Stimulated activated CD8-positive, alpha-beta memory T cell treated with anti-CD3 and anti-CD28 coated beads, Interleukin-7, amount 100 ng/mL, for 1 hour (primary cell): ENCODE results near the gene DUT.

Experiments
- DNase-seq, 2 donors: peaks; one replicate each; pipeline ENCODE4 v3.0.0-alpha.2; 2020; ENCODE audit warnings: low read depth in 2 of 2

DUT gene

GRCh38 chr15:48330105-48330785 lies 984 bp upstream of the DUT start:
- DNase-seq = no peak

GRCh38 chr15:48331796-48332641 lies 790 bp downstream of the DUT start:
- DNase-seq = peak; percentile 43 to 51

- no peak for DNase-seq
These were observed 1.4 kb downstream of the DUT start for GRCh38 chr15:48332642-48333034.

GRCh38 chr15:48333540-48333939 lies 2.3 kb downstream of the DUT start:
- DNase-seq = no peak

GRCh38 chr15:48334260-48334659 lies 3.0 kb downstream of the DUT start:
- no peak for DNase-seq

- no peak for DNase-seq
These were observed 5.7 kb downstream of the DUT start for GRCh38 chr15:48336940-48337339.

- DNase-seq = no peak
These were observed 6.4 kb downstream of the DUT start for GRCh38 chr15:48337607-48338006.

- no peak for DNase-seq
These were observed 8.9 kb downstream of the DUT start for GRCh38 chr15:48340111-48340510.

GRCh38 chr15:48343865-48344264 lies 12.6 kb downstream of the DUT start:
- no peak for DNase-seq

- DNase-seq = no peak
These were observed 14.3 kb downstream of the DUT start for GRCh38 chr15:48345516-48345915.

GRCh38 chr15:48352474-48353072 lies 21.3 kb downstream of the DUT start:
- peak in 1 of 2 donors; percentile 21 for DNase-seq

GRCh38 chr15:48354694-48355303 lies 23.6 kb downstream of the DUT start:
- no peak for DNase-seq

GRCh38 chr15:48355377-48355776 lies 24.1 kb downstream of the DUT start:
- DNase-seq = no peak

- no peak for DNase-seq
These were observed 27.3 kb downstream of the DUT start for GRCh38 chr15:48358229-48359152.

GRCh38 chr15:48360841-48361240 lies 29.6 kb downstream of the DUT start:
- DNase-seq = no peak

- no peak for DNase-seq
These were observed 30.5 kb downstream of the DUT start for GRCh38 chr15:48361685-48362084.

- no peak for DNase-seq
These were observed 32.2 kb downstream of the DUT start for GRCh38 chr15:48363474-48363873.

- no peak for DNase-seq
These were observed 34.3 kb downstream of the DUT start for GRCh38 chr15:48365575-48365974.

GRCh38 chr15:48366584-48367312 lies 35.5 kb downstream of the DUT start:
- DNase-seq = no peak

GRCh38 chr15:48367483-48367882 lies 36.3 kb downstream of the DUT start:
- no peak for DNase-seq

- no peak for DNase-seq
These were observed 39.2 kb downstream of the DUT start for GRCh38 chr15:48370460-48370859.
